ENCODE results near the gene POGLUT2. TPM values are rescaled to one million over a fixed set of nuclear protein-coding genes. Genes with fewer than 3 reads are reported as not detected.

POGLUT2 gene
- total and polyA plus RNA-seq, 2 experiments from 2014 or later = 14.6 to 17.5 TPM

DNA sequence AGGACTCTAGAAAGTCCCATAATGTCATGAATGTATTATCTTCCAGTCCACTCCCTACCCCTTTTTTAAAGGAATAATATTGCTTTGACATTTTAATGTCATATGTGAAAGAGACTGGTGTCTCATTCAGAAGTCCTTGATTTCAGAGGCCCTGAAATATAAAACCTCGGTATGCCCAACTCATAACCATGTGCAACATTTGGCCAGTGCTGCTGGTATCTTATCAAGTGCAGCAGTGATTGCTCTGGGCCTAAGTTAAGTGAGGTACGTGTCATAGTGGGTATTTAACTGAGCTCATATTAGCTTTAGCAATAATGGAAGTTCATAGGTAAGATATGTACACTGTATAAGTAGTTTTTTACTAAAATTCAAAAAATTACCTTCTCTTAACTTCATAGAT, 39.9 kb downstream of the POGLUT2 start:
- TF ChIP-seq CREB1 (CRISPR knock-in tag; IDR thresholded peaks at IDR 0.05; ENCODE audit: low read depth) (no peak), JUNB (IDR thresholded peaks at IDR 0.05; ENCODE audit: unreplicated experiment) (no peak), EZH2 (IDR thresholded peaks at IDR 0.05; ENCODE audit: low read depth, unreplicated experiment) (no peak), POLR2AphosphoS5 (IDR thresholded peaks at IDR 0.05; ENCODE audit: low read depth) (no peak), NANOG (IDR thresholded peaks at IDR 0.05; ENCODE audit: borderline replicate concordance) (no peak), EZH2phosphoT487 (IDR thresholded peaks at IDR 0.05; ENCODE audit: unreplicated experiment) (no peak)
- TF ChIP-seq, protein P1, sequence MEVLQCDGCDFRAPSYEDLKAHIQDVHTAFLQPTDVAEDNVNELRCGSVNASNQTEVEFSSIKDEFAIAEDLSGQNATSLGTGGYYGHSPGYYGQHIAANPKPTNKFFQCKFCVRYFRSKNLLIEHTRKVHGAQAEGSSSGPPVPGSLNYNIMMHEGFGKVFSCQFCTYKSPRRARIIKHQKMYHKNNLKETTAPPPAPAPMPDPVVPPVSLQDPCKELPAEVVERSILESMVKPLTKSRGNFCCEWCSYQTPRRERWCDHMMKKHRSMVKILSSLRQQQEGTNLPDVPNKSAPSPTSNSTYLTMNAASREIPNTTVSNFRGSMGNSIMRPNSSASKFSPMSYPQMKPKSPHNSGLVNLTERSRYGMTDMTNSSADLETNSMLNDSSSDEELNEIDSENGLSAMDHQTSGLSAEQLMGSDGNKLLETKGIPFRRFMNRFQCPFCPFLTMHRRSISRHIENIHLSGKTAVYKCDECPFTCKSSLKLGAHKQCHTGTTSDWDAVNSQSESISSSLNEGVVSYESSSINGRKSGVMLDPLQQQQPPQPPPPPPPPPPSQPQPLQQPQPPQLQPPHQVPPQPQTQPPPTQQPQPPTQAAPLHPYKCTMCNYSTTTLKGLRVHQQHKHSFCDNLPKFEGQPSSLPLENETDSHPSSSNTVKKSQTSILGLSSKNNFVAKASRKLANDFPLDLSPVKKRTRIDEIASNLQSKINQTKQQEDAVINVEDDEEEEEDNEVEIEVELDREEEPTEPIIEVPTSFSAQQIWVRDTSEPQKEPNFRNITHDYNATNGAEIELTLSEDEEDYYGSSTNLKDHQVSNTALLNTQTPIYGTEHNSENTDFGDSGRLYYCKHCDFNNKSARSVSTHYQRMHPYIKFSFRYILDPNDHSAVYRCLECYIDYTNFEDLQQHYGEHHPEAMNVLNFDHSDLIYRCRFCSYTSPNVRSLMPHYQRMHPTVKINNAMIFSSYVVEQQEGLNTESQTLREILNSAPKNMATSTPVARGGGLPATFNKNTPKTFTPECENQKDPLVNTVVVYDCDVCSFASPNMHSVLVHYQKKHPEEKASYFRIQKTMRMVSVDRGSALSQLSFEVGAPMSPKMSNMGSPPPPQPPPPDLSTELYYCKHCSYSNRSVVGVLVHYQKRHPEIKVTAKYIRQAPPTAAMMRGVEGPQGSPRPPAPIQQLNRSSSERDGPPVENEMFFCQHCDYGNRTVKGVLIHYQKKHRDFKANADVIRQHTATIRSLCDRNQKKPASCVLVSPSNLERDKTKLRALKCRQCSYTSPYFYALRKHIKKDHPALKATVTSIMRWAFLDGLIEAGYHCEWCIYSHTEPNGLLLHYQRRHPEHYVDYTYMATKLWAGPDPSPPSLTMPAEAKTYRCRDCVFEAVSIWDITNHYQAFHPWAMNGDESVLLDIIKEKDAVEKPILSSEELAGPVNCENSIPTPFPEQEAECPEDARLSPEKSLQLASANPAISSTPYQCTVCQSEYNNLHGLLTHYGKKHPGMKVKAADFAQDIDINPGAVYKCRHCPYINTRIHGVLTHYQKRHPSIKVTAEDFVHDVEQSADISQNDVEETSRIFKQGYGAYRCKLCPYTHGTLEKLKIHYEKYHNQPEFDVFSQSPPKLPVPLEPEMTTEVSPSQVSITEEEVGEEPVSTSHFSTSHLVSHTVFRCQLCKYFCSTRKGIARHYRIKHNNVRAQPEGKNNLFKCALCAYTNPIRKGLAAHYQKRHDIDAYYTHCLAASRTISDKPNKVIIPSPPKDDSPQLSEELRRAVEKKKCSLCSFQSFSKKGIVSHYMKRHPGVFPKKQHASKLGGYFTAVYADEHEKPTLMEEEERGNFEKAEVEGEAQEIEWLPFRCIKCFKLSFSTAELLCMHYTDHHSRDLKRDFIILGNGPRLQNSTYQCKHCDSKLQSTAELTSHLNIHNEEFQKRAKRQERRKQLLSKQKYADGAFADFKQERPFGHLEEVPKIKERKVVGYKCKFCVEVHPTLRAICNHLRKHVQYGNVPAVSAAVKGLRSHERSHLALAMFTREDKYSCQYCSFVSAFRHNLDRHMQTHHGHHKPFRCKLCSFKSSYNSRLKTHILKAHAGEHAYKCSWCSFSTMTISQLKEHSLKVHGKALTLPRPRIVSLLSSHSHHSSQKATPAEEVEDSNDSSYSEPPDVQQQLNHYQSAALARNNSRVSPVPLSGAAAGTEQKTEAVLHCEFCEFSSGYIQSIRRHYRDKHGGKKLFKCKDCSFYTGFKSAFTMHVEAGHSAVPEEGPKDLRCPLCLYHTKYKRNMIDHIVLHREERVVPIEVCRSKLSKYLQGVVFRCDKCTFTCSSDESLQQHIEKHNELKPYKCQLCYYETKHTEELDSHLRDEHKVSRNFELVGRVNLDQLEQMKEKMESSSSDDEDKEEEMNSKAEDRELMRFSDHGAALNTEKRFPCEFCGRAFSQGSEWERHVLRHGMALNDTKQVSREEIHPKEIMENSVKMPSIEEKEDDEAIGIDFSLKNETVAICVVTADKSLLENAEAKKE (CRISPR knock-in tag; IDR thresholded peaks at IDR 0.05) = no peak
- TF ChIP-seq, protein P2, sequence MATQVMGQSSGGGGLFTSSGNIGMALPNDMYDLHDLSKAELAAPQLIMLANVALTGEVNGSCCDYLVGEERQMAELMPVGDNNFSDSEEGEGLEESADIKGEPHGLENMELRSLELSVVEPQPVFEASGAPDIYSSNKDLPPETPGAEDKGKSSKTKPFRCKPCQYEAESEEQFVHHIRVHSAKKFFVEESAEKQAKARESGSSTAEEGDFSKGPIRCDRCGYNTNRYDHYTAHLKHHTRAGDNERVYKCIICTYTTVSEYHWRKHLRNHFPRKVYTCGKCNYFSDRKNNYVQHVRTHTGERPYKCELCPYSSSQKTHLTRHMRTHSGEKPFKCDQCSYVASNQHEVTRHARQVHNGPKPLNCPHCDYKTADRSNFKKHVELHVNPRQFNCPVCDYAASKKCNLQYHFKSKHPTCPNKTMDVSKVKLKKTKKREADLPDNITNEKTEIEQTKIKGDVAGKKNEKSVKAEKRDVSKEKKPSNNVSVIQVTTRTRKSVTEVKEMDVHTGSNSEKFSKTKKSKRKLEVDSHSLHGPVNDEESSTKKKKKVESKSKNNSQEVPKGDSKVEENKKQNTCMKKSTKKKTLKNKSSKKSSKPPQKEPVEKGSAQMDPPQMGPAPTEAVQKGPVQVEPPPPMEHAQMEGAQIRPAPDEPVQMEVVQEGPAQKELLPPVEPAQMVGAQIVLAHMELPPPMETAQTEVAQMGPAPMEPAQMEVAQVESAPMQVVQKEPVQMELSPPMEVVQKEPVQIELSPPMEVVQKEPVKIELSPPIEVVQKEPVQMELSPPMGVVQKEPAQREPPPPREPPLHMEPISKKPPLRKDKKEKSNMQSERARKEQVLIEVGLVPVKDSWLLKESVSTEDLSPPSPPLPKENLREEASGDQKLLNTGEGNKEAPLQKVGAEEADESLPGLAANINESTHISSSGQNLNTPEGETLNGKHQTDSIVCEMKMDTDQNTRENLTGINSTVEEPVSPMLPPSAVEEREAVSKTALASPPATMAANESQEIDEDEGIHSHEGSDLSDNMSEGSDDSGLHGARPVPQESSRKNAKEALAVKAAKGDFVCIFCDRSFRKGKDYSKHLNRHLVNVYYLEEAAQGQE (IDR thresholded peaks at IDR 0.05; ENCODE audit: unreplicated experiment) = no peak
- TF ChIP-seq, protein P3, sequence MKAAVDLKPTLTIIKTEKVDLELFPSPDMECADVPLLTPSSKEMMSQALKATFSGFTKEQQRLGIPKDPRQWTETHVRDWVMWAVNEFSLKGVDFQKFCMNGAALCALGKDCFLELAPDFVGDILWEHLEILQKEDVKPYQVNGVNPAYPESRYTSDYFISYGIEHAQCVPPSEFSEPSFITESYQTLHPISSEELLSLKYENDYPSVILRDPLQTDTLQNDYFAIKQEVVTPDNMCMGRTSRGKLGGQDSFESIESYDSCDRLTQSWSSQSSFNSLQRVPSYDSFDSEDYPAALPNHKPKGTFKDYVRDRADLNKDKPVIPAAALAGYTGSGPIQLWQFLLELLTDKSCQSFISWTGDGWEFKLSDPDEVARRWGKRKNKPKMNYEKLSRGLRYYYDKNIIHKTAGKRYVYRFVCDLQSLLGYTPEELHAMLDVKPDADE (IDR thresholded peaks at IDR 0.05) = no peak
- TF ChIP-seq, protein P4, sequence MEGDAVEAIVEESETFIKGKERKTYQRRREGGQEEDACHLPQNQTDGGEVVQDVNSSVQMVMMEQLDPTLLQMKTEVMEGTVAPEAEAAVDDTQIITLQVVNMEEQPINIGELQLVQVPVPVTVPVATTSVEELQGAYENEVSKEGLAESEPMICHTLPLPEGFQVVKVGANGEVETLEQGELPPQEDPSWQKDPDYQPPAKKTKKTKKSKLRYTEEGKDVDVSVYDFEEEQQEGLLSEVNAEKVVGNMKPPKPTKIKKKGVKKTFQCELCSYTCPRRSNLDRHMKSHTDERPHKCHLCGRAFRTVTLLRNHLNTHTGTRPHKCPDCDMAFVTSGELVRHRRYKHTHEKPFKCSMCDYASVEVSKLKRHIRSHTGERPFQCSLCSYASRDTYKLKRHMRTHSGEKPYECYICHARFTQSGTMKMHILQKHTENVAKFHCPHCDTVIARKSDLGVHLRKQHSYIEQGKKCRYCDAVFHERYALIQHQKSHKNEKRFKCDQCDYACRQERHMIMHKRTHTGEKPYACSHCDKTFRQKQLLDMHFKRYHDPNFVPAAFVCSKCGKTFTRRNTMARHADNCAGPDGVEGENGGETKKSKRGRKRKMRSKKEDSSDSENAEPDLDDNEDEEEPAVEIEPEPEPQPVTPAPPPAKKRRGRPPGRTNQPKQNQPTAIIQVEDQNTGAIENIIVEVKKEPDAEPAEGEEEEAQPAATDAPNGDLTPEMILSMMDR (conservative IDR thresholded peaks at IDR 0.05; ENCODE audit: low read depth in 2 of 2) = no peak
- no peak for DNase-seq (ENCODE audit: low spot score)

More for the DNA sequence above, 39.9 kb downstream of the POGLUT2 start:
- H3K27me3 Mint-ChIP-seq (ENCODE audit: insufficient read depth, low read depth, poor library complexity) = peaks cover 2% of the 10 kb centered on the region
- H3K36me3 ChIP-seq (ENCODE audit: insufficient read depth) = no peaks in the 10 kb centered on the region
- H3K27ac Mint-ChIP-seq = no peak overlapping the region
- no peak overlapping the region for H2AFZ ChIP-seq
- H4K20me1 ChIP-seq (replicated peaks; ENCODE audit: insufficient read depth) = no peaks in the 10 kb centered on the region
- H3K79me2 ChIP-seq (replicated peaks; ENCODE audit: insufficient read depth) = no peaks in the 10 kb centered on the region
- H3K4me2 ChIP-seq = no peak overlapping the region
- no peak overlapping the region for H3K27ac ChIP-seq (ENCODE audit: low read depth)
- no peaks in the 10 kb centered on the region for H3K9me2 ChIP-seq (ENCODE audit: insufficient read depth)
- no peaks in the 10 kb centered on the region for H3K36me3 Mint-ChIP-seq (ENCODE audit: low read depth)
- H3K4me3 Mint-ChIP-seq = no peak overlapping the region
- no peak for ATAC-seq
- no peaks in the 10 kb centered on the region for H3K9me3 Mint-ChIP-seq
- H3K27me3 ChIP-seq (ENCODE audit: insufficient read depth) = no peaks in the 10 kb centered on the region
- H3K4me3 ChIP-seq = no peak overlapping the region
- peaks cover 4% of the 10 kb centered on the region; the same call in 2 of the 3 replicates for H3K4me1 Mint-ChIP-seq
- H3K4me1 ChIP-seq (ENCODE audit: insufficient read depth) = no peaks in the 10 kb centered on the region
- H3F3A ChIP-seq (replicated peaks; ENCODE audit: low read depth) = no peaks in the 10 kb centered on the region

Data from GM23338 (cell line).